H9 (cell line): Measurements from ENCODE around the gene SLC35A1. TPM values are rescaled to one million over a fixed set of nuclear protein-coding genes. Genes with fewer than 3 reads are reported as not detected.

Experiments used
- DNase-seq: peaks from one replicate; pipeline ENCODE4 v3.0.0-alpha.2; 2017
- H2AFZ ChIP-seq: one replicate; pipeline ENCODE4 v1.6.1; 2013; ENCODE audit warnings: mild to moderate bottlenecking, low read length, control low read depth, moderate library complexity
- H2AK5ac ChIP-seq: 2 replicates; pipeline ENCODE4 v1.6.1; 2013; ENCODE audit warnings: low read length, control low read depth, mixed read lengths; ENCODE audit not compliant: insufficient read length
- H2BK120ac ChIP-seq: one replicate; pipeline ENCODE4 v1.6.1; 2013; ENCODE audit warnings: low read depth, mild to moderate bottlenecking, low read length, control low read depth, inconsistent platforms; ENCODE audit not compliant: poor library complexity, severe bottlenecking
- H2BK12ac ChIP-seq: 2 replicates; pipeline ENCODE4 v1.6.1; 2013; ENCODE audit warnings: low read length, control low read depth, mixed read lengths, low read depth; ENCODE audit not compliant: insufficient read length
- H2BK15ac ChIP-seq: 2 replicates; pipeline ENCODE4 v1.6.1; 2013; ENCODE audit warnings: low read depth, low read length, control low read depth
- H2BK20ac ChIP-seq: one replicate; pipeline ENCODE4 v1.6.1; 2013; ENCODE audit warnings: low read depth, mild to moderate bottlenecking, low read length, control low read depth, inconsistent platforms; ENCODE audit not compliant: poor library complexity, severe bottlenecking
- H2BK5ac ChIP-seq: 2 replicates; pipeline ENCODE4 v1.6.1; 2013; ENCODE audit warnings: low read length, control low read depth, mixed read lengths; ENCODE audit not compliant: insufficient read length
- H3K14ac ChIP-seq: 2 replicates; pipeline ENCODE4 v1.6.1; 2013; ENCODE audit warnings: low read length, control low read depth; ENCODE audit not compliant: insufficient read depth
- H3K18ac ChIP-seq: 2 replicates; pipeline ENCODE4 v1.6.1; 2013; ENCODE audit warnings: low read depth, mild to moderate bottlenecking, mixed read lengths, low read length, control low read depth; ENCODE audit not compliant: insufficient read length
- H3K23ac ChIP-seq: 2 replicates; pipeline ENCODE4 v1.6.1; 2013; ENCODE audit warnings: low read length, control low read depth, mixed read lengths, low read depth; ENCODE audit not compliant: insufficient read length
- H3K23me2 ChIP-seq: 2 replicates; pipeline ENCODE4 v1.6.1; 2013; ENCODE audit warnings: low read depth, mild to moderate bottlenecking, mixed read lengths, low read length, control low read depth; ENCODE audit not compliant: insufficient read length, poor library complexity, severe bottlenecking
- H3K27ac ChIP-seq: 2 replicates; pipeline ENCODE4 v1.5.1; 2013; ENCODE audit warnings: low read length, control low read depth, mixed read lengths, low read depth; ENCODE audit not compliant: insufficient read length
- H3K27me3 ChIP-seq: 2 replicates; pipeline ENCODE4 v1.6.1; 2013; ENCODE audit warnings: low read length, control low read depth, inconsistent platforms; ENCODE audit not compliant: insufficient read depth
- H3K4ac ChIP-seq: 2 replicates; pipeline ENCODE4 v1.6.1; 2013; ENCODE audit warnings: low read depth, mild to moderate bottlenecking, control low read depth, inconsistent platforms, low read length, moderate library complexity
- H3K4me1 ChIP-seq: 2 replicates; pipeline ENCODE4 v1.6.1; 2013; ENCODE audit warnings: low read length, control low read depth, inconsistent platforms; ENCODE audit not compliant: insufficient read depth
- H3K4me2 ChIP-seq: 2 replicates; pipeline ENCODE4 v1.6.1; 2013; ENCODE audit warnings: low read length, control low read depth, mixed read lengths; ENCODE audit not compliant: insufficient read length, insufficient read depth
- H3K56ac ChIP-seq: 2 replicates; pipeline ENCODE4 v1.6.1; 2013; ENCODE audit warnings: low read depth, mild to moderate bottlenecking, mixed read lengths, low read length, control low read depth; ENCODE audit not compliant: insufficient read length
- H3K79me1 ChIP-seq: 2 replicates; pipeline ENCODE4 v1.6.1; 2013; ENCODE audit warnings: low read depth, mild to moderate bottlenecking, moderate library complexity, low read length, control low read depth, inconsistent platforms; ENCODE audit not compliant: insufficient read depth, poor library complexity, severe bottlenecking
- H3K79me2 ChIP-seq: 2 replicates; pipeline ENCODE4 v1.6.1; 2013; ENCODE audit warnings: low read length, control low read depth, inconsistent platforms; ENCODE audit not compliant: insufficient read depth
- H3K9ac ChIP-seq: 2 replicates; pipeline ENCODE4 v1.6.1; 2013; ENCODE audit warnings: low read length, control low read depth, mixed read lengths; ENCODE audit not compliant: insufficient read length; ENCODE audit errors: extremely low read depth
- H3K9me3 ChIP-seq: one replicate; pipeline ENCODE4 v1.6.1; 2013; ENCODE audit warnings: low read depth, low read length, inconsistent platforms; ENCODE audit not compliant: control insufficient read depth
- H3T11ph ChIP-seq: one replicate; pipeline ENCODE4 v1.6.1; 2013; ENCODE audit warnings: mild to moderate bottlenecking, low read length, control low read depth, inconsistent platforms
- H4K20me1 ChIP-seq: one replicate; pipeline ENCODE4 v1.6.1; 2013; ENCODE audit not compliant: control insufficient read depth, insufficient read length, insufficient read depth
- H4K5ac ChIP-seq: 2 replicates; pipeline ENCODE4 v1.6.1; 2013; ENCODE audit warnings: low read depth, mild to moderate bottlenecking, mixed read lengths, low read length, control low read depth; ENCODE audit not compliant: insufficient read length
- H4K8ac ChIP-seq: replicated peaks from 2 replicates; pipeline ENCODE4 v1.6.1; 2013; ENCODE audit warnings: low read length, control low read depth, mixed read lengths, low read depth; ENCODE audit not compliant: insufficient read length
- H4K91ac ChIP-seq: 2 replicates; pipeline ENCODE4 v1.6.1; 2013; ENCODE audit warnings: low read depth, mild to moderate bottlenecking, moderate library complexity, mixed read lengths, low read length, control low read depth; ENCODE audit not compliant: insufficient read length
- H3K27ac Mint-ChIP-seq, 3 experiments: 2 replicates in 2 of 3; 3 replicates in 1 of 3; pipeline ENCODE4 v1.8.0; 2020 to 2021; ENCODE audit warnings: mixed read lengths in 3 of 3, mild to moderate bottlenecking in 1 of 3, moderate library complexity in 1 of 3
- H3K27me3 Mint-ChIP-seq: 2 replicates; pipeline ENCODE4 v1.8.0; 2021; ENCODE audit warnings: low read depth, mild to moderate bottlenecking, moderate library complexity, mixed read lengths
- H3K36me3 Mint-ChIP-seq, 3 experiments: 2 replicates in 2 of 3; 3 replicates in 1 of 3; pipeline ENCODE4 v1.8.0; 2020 to 2021; ENCODE audit warnings: low read depth in 3 of 3, mixed read lengths in 3 of 3; ENCODE audit not compliant: insufficient read depth in 1 of 3
- H3K4me1 Mint-ChIP-seq, 2 experiments: 2 replicates each; pipeline ENCODE4 v1.8.0; 2020; ENCODE audit warnings: mixed read lengths in 2 of 2
- H3K4me3 Mint-ChIP-seq, 2 experiments: 2 replicates in 1 of 2; 3 replicates in 1 of 2; pipeline ENCODE4 v1.8.0; 2020 to 2021; ENCODE audit warnings: mild to moderate bottlenecking in 2 of 2, mixed read lengths in 2 of 2, moderate library complexity in 1 of 2
- H3K9me3 Mint-ChIP-seq, 2 experiments: 2 replicates in 1 of 2; 3 replicates in 1 of 2; pipeline ENCODE4 v1.8.0; 2020; ENCODE audit warnings: mild to moderate bottlenecking in 2 of 2, mixed read lengths in 2 of 2, moderate library complexity in 1 of 2
- CTCF ChIP-seq: fragments of 200-600 bp; sonication (generic); conservative IDR thresholded peaks from 3 replicates; pipeline ENCODE4 v1.8.0; 2021; ENCODE audit warnings: antibody characterized with exemption, mild to moderate bottlenecking
- WGBS: extraction: QIAGEN DNeasy Blood & Tissue Kit; methylation state at CpG from one replicate; pipeline ENCODE4 v1.1.7; 2013; ENCODE audit warnings: missing lambda C conversion rate, low lambda C conversion rate, mixed read lengths; ENCODE audit not compliant: insufficient read length; ENCODE audit errors: extremely low coverage; 5-methylcytosine and 5-hydroxymethylcytosine counted together
- total RNA-seq: library from RNA; stranded (reverse); gene quantifications from 2 replicates; pipeline ENCODE4 v1.2.1, GENCODE V29; 2021

SLC35A1 gene
- total RNA-seq, 1 experiment from 2014 or later = 6.1 TPM

GRCh38 chr6:87444362-87444761 is 28.4 kb upstream of the SLC35A1 start:
- H3K23ac ChIP-seq = no peak overlapping the region
- peaks cover 6% of the 10 kb centered on the region; the same call in 1 of the 2 replicates for H3K4me1 ChIP-seq
- H3K27me3 ChIP-seq = no peaks in the 10 kb centered on the region
- Mint-ChIP-seq H3K4me1 (peaks cover 6 to 9% of the 10 kb centered on the region in 2 experiments), H3K9me3 (no peaks in the 10 kb centered on the region), H3K4me3 (peak overlapping the region in 1 of 2 experiments; percentile 3; a peak in 1 of 5 replicates), H3K27me3 (no peaks in the 10 kb centered on the region), H3K27ac (peak overlapping the region; percentile 31 to 95 (median 90)), H3K36me3 (no peaks in the 10 kb centered on the region; a peak in 3 of 7 replicates)
- H3K79me2 ChIP-seq = no peaks in the 10 kb centered on the region
- no peak overlapping the region for H3K4ac ChIP-seq
- no peak overlapping the region for H2AK5ac ChIP-seq
- H2BK5ac ChIP-seq = no peak overlapping the region
- H3K14ac ChIP-seq = no peak overlapping the region
- H3K9ac ChIP-seq = no peak overlapping the region
- H3K18ac ChIP-seq = no peak overlapping the region
- peak overlapping the region; percentile 56 for H3K27ac ChIP-seq
- peak; percentile 53 for DNase-seq
- H3K79me1 ChIP-seq = no peaks in the 10 kb centered on the region
- H4K20me1 ChIP-seq = no peaks in the 10 kb centered on the region
- H4K8ac ChIP-seq = no peak overlapping the region
- H2BK120ac ChIP-seq = no peak overlapping the region
- no peak overlapping the region for H4K91ac ChIP-seq
- H3T11ph ChIP-seq = no peak overlapping the region
- no CpG with 5 or more reads among the region's 2 CpGs for WGBS
- no peaks in the 10 kb centered on the region for H3K23me2 ChIP-seq
- no peak overlapping the region for H4K5ac ChIP-seq
- no peak overlapping the region for H2BK20ac ChIP-seq
- H2BK15ac ChIP-seq = no peak overlapping the region
- no peak overlapping the region for H3K56ac ChIP-seq
- no peaks in the 10 kb centered on the region for H3K9me3 ChIP-seq
- peak overlapping the region; percentile 54 for H2AFZ ChIP-seq
- H2BK12ac ChIP-seq = no peak overlapping the region
- no peak overlapping the region for H3K4me2 ChIP-seq
- TF ChIP-seq CTCF = no peak
